Adrenal gland (tissue), 5 donors: Measurements from ENCODE around the gene CAPSL.

Experiments
- CTCF ChIP-seq, 6 experiments: fragments of 450-650 bp in 4 of 6; fragments of 200-600 bp in 2 of 6; sonication (generic) in 1 of 6; IDR thresholded peaks; 1 replicate in 5 of 6; 2 replicates in 1 of 6; pipeline versions ENCODE4 v1.5.1 to v1.8.0; 2016 to 2021; ENCODE audit warnings: antibody characterized with exemption in 6 of 6, mild to moderate bottlenecking in 2 of 6, moderate library complexity in 1 of 6
- POLR2A ChIP-seq, 2 donors: fragments of 450-650 bp; IDR thresholded peaks; one replicate each; pipeline ENCODE4 v1.6.1; 2017; ENCODE audit warnings: antibody characterized with exemption in 2 of 2, mild to moderate bottlenecking in 2 of 2, moderate library complexity in 1 of 2
- donor health status: DM: no; HTN: no; CAD: no.

DNA sequence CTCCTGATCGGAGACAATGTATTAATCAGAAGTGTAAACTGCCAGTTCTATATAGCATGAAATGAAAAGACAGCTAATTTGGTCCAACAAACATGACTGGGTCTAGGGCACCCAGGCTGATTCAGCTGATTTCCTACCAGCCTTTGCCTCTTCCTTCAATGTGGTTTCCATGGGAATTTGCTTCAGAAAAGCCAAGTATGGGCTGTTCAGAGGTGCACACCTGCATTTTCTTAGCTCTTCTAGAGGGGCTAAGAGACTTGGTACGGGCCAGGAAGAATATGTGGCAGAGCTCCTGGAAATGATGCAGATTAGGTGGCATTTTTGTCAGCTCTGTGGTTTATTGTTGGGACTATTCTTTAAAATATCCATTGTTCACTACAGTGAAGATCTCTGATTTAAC lies 59.3 kb downstream of the CAPSL start:
- no peak for TF ChIP-seq CTCF (IDR thresholded peaks at IDR 0.05)
- TF ChIP-seq POLR2A (IDR thresholded peaks at IDR 0.05), result no peak
